Neural progenitor cell (in vitro differentiated cells): ENCODE measurements around the gene C12orf76. TPM values are rescaled to one million over a fixed set of nuclear protein-coding genes. Genes with fewer than 3 reads are reported as not detected.

Experiments used
- DNase-seq: peaks from one replicate; pipeline ENCODE4 v3.0.0-alpha.2; 2016; ENCODE audit warnings: low spot score
- H2AFZ ChIP-seq: fragments of 200-600 bp; sonication (generic); replicated peaks from 2 replicates; pipeline ENCODE4 v1.6.1; 2016; ENCODE audit warnings: antibody characterized with exemption
- H3F3A ChIP-seq: fragments of 200-600 bp; sonication (generic); 2 replicates; pipeline ENCODE4 v1.6.1; 2016; ENCODE audit warnings: antibody characterized with exemption, low read depth
- H3K27ac ChIP-seq: fragments of 200-600 bp; sonication (generic); 2 replicates; pipeline ENCODE4 v1.5.1; 2016; ENCODE audit warnings: mild to moderate bottlenecking
- H3K27me3 ChIP-seq: fragments of 200-600 bp; sonication (generic); 2 replicates; pipeline ENCODE4 v1.6.1; 2016; ENCODE audit warnings: mild to moderate bottlenecking, moderate library complexity
- H3K36me3 ChIP-seq: fragments of 200-600 bp; sonication (generic); 2 replicates; pipeline ENCODE4 v1.5.1; 2016
- H3K4me1 ChIP-seq: fragments of 200-600 bp; sonication (generic); 2 replicates; pipeline ENCODE4 v1.6.1; 2016; ENCODE audit warnings: mixed run types
- H3K4me2 ChIP-seq: fragments of 200-600 bp; sonication (generic); 2 replicates; pipeline ENCODE4 v1.6.1; 2016
- H3K4me3 ChIP-seq: fragments of 200-600 bp; sonication (generic); 2 replicates; pipeline ENCODE4 v1.5.1; 2016
- H3K79me2 ChIP-seq: fragments of 200-600 bp; sonication (generic); 2 replicates; pipeline ENCODE4 v1.6.1; 2016; ENCODE audit warnings: low read depth
- H3K9ac ChIP-seq: fragments of 200-600 bp; sonication (generic); 2 replicates; pipeline ENCODE4 v1.6.1; 2016
- H3K9me3 ChIP-seq: fragments of 200-600 bp; sonication (generic); 2 replicates; pipeline ENCODE4 v1.5.1; 2016; ENCODE audit warnings: low read depth
- H4K20me1 ChIP-seq: fragments of 200-600 bp; sonication (generic); 2 replicates; pipeline ENCODE4 v1.6.1; 2016; ENCODE audit warnings: low read depth
- H3K27ac Mint-ChIP-seq: 3 replicates; pipeline ENCODE4 v1.8.0; 2021; ENCODE audit warnings: mixed read lengths
- H3K27me3 Mint-ChIP-seq: 2 replicates; pipeline ENCODE4 v1.8.0; 2022; ENCODE audit warnings: low read depth, mild to moderate bottlenecking, inconsistent platforms, moderate library complexity, mixed read lengths; ENCODE audit not compliant: insufficient read depth
- H3K36me3 Mint-ChIP-seq: 3 replicates; pipeline ENCODE4 v1.8.0; 2021; ENCODE audit warnings: mixed read lengths
- H3K4me1 Mint-ChIP-seq: 3 replicates; pipeline ENCODE4 v1.8.0; 2021; ENCODE audit warnings: mixed read lengths
- H3K4me3 Mint-ChIP-seq: 3 replicates; pipeline ENCODE4 v1.8.0; 2021; ENCODE audit warnings: mild to moderate bottlenecking, moderate library complexity, mixed read lengths
- H3K9me3 Mint-ChIP-seq: 3 replicates; pipeline ENCODE4 v1.8.0; 2020; ENCODE audit warnings: mixed read lengths
- CTCF ChIP-seq: fragments of 200-600 bp; sonication (generic); IDR thresholded peaks from 2 replicates; pipeline ENCODE4 v1.5.1; 2017; ENCODE audit warnings: antibody characterized with exemption, mild to moderate bottlenecking
- EZH2 ChIP-seq: fragments of 200-600 bp; sonication (generic); IDR thresholded peaks from 2 replicates; pipeline ENCODE4 v1.6.1; 2017; ENCODE audit warnings: antibody characterized with exemption, mild to moderate bottlenecking, moderate library complexity
- EZH2phosphoT487 ChIP-seq: fragments of 200-600 bp; sonication (generic); IDR thresholded peaks from 2 replicates; pipeline ENCODE4 v1.6.1; 2017; ENCODE audit warnings: antibody characterized with exemption
- total RNA-seq: library from RNA; depleted of rRNA; stranded (reverse); fragments of >200 nt; gene quantifications from 2 replicates; pipeline ENCODE4 v1.2.3, GENCODE V29; 2015; ENCODE audit warnings: low replicate concordance

Gene C12orf76
- total RNA-seq, 1 donor from 2014 or later = 48.8 TPM

DNA sequence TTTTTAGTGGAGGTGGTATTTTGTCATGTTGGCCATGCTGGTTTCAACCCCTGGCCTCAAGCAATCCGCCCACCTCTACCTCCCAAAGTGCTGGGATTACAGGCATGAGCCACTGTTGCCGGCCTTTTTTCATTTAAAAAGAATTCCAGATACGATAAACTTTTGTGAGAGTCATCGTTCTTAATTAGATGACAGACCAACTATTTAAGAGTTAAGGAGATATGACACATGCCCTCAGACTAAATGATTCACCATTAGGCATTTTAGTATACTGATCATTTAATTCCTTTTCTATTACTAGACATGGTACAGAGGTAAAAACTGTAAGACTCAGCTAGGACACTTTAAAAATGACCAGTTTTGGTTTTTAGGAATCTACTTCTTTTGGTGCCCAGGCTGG, 46.7 kb downstream of the C12orf76 start:
- Histone ChIP-seq H3K79me2 (peaks cover 3% of the 10 kb centered on the region), H3K9ac (no peak overlapping the region), H4K20me1 (no peaks in the 10 kb centered on the region), H3K27ac (no peak overlapping the region), H3K4me1 (peaks cover 4% of the 10 kb centered on the region), H3K9me3 (no peaks in the 10 kb centered on the region), H3K4me3 (no peak overlapping the region), H3K4me2 (no peak overlapping the region), H3F3A (peaks cover 6% of the 10 kb centered on the region), H3K36me3 (no peaks in the 10 kb centered on the region), H2AFZ (no peak overlapping the region), H3K27me3 (peaks cover 17% of the 10 kb centered on the region)
- H3K4me3 Mint-ChIP-seq = no peak overlapping the region
- no peak overlapping the region for H3K27ac Mint-ChIP-seq
- TF ChIP-seq CTCF = no peak
- no peak for TF ChIP-seq EZH2
- no peak for TF ChIP-seq EZH2phosphoT487
- H3K27me3 Mint-ChIP-seq = peaks cover 9% of the 10 kb centered on the region
- H3K36me3 Mint-ChIP-seq = peaks cover 4% of the 10 kb centered on the region
- H3K4me1 Mint-ChIP-seq = peaks cover 16% of the 10 kb centered on the region
- H3K9me3 Mint-ChIP-seq = no peaks in the 10 kb centered on the region
- DNase-seq = no peak

DNA sequence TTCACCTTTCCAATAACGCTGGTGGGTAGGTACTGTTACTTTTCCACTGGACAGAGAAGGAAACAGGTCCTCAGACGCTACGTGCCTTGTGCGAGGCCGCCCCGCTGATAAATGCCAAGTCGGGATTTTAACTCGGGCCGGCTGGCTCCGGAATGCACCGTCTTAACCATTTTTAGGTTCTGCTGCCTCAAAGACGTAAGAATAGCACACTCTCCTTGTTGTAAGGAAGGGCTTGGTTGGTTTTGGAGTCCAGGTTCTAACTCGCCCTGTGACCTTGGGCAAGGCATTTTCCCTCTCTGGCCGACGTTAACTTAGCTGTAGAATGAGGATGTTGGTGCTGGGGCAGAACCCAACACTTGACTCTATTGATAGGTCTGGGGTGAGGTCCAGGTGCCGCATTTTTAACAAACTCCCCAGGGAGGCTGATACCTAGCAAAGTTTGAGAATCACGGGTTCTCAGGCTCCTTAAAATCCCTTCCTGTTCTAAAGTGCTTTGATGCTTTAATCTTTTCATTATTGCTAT, 48.3 kb downstream of the C12orf76 start:
- Histone ChIP-seq H3K27ac (no peak overlapping the region), H4K20me1 (peaks cover 5% of the 10 kb centered on the region), H3K9ac (no peak overlapping the region), H3K79me2 (peaks cover 12% of the 10 kb centered on the region), H3K9me3 (no peaks in the 10 kb centered on the region), H3K4me1 (peaks cover 9% of the 10 kb centered on the region), H2AFZ (peak overlapping the region; percentile 35), H3K4me3 (peak overlapping the region; percentile 66), H3F3A (peaks cover 14% of the 10 kb centered on the region), H3K4me2 (peak overlapping the region; percentile 89), H3K36me3 (no peaks in the 10 kb centered on the region), H3K27me3 (peaks cover 17% of the 10 kb centered on the region)
- Mint-ChIP-seq H3K27ac (peak overlapping the region; percentile 94), H3K27me3 (peaks cover 11% of the 10 kb centered on the region), H3K9me3 (no peaks in the 10 kb centered on the region), H3K36me3 (no peaks in the 10 kb centered on the region), H3K4me1 (peaks cover 24% of the 10 kb centered on the region), H3K4me3 (peak overlapping the region; percentile 99)
- DNase-seq = peak; percentile 54
- TF ChIP-seq EZH2 (peak; percentile 54), CTCF (no peak), EZH2phosphoT487 (no peak)

DNA sequence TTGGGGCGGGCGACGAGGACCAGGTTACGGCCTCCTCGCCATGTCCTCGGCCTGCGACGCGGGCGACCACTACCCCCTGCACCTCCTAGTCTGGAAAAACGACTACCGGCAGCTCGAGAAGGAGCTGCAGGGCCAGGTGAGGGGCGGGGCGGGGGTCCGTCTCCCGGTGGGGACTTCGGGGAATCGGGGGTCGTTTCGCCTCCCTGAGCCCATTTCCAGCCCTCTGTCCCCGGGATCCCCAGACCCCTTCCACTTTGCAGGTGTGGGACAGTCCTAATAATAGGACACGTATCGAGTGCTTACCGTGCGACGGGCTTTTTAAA, 48.7 kb downstream of the C12orf76 start:
- Mint-ChIP-seq H3K4me3 (peak overlapping the region; percentile 99), H3K9me3 (no peaks in the 10 kb centered on the region)

More for the DNA sequence above, 48.7 kb downstream of the C12orf76 start:
- no peak for TF ChIP-seq EZH2
- TF ChIP-seq CTCF = no peak
- no peak for TF ChIP-seq EZH2phosphoT487
- peaks cover 14% of the 10 kb centered on the region for H3F3A ChIP-seq
- no peak for DNase-seq
- H3K4me2 ChIP-seq = peak overlapping the region; percentile 89
- peaks cover 9% of the 10 kb centered on the region for H4K20me1 ChIP-seq
- peaks cover 12% of the 10 kb centered on the region for H3K4me1 ChIP-seq
- no peak overlapping the region for H3K27ac ChIP-seq
- H3K27ac Mint-ChIP-seq = peak overlapping the region; percentile 94
- no peaks in the 10 kb centered on the region for H3K36me3 ChIP-seq
- H2AFZ ChIP-seq = peak overlapping the region; percentile 35
- peaks cover 28% of the 10 kb centered on the region for H3K4me1 Mint-ChIP-seq
- H3K9ac ChIP-seq = no peak overlapping the region
- peak overlapping the region; percentile 66 for H3K4me3 ChIP-seq
- no peaks in the 10 kb centered on the region for H3K36me3 Mint-ChIP-seq
- peaks cover 17% of the 10 kb centered on the region for H3K27me3 ChIP-seq
- H3K27me3 Mint-ChIP-seq = peaks cover 10% of the 10 kb centered on the region
- peaks cover 16% of the 10 kb centered on the region for H3K79me2 ChIP-seq
- H3K9me3 ChIP-seq = no peaks in the 10 kb centered on the region
